CD4-positive, alpha-beta memory T cell (primary cell): Measurements from ENCODE around the gene MRPS12. TPM values are rescaled to one million over a fixed set of nuclear protein-coding genes. Genes with fewer than 3 reads are reported as not detected.
A peak's percentile ranks its signal among the peaks of the same experiment; 100 is the strongest.

Source experiments
- CTCF ChIA-PET: fragments of 350-600 bp; sonication (Branson Sonifier 250); formaldehyde crosslinking; loops from one replicate; lab custom pipeline; 2021; ENCODE audit warnings: inconsistent platforms; ENCODE audit not compliant: partially characterized antibody; lab: Charles Lee
- POLR2A ChIA-PET: fragments of 350-600 bp; sonication (Branson Sonifier 250); formaldehyde crosslinking; loops from one replicate; lab custom pipeline; 2021; ENCODE audit not compliant: partially characterized antibody; lab: Charles Lee
- DNase-seq, 5 donors: peaks; one replicate each; pipeline versions ENCODE4 v3.0.0 to v3.0.0-alpha.2; 2020 to 2022; ENCODE audit warnings: mixed read lengths in 1 of 5
- H3K27ac ChIP-seq: one replicate; pipeline ENCODE4 v1.7.0; 2013; ENCODE audit warnings: low read depth, low read length
- H3K27me3 ChIP-seq: 2 replicates; pipeline ENCODE4 v1.7.0; 2013; ENCODE audit warnings: mild to moderate bottlenecking, low read length, moderate library complexity; ENCODE audit not compliant: insufficient read depth
- H3K36me3 ChIP-seq: 2 replicates; pipeline ENCODE4 v1.7.0; 2013; ENCODE audit warnings: mild to moderate bottlenecking, low read length, moderate library complexity; ENCODE audit not compliant: insufficient read depth
- H3K4me1 ChIP-seq: 2 replicates; pipeline ENCODE4 v1.7.0; 2013; ENCODE audit warnings: mild to moderate bottlenecking, low read length, moderate library complexity; ENCODE audit not compliant: insufficient read depth
- H3K4me3 ChIP-seq, 2 donors: one replicate each; pipeline ENCODE4 v1.7.0; 2013; ENCODE audit warnings: low read length in 2 of 2, mild to moderate bottlenecking in 1 of 2
- H3K9me3 ChIP-seq, 2 donors: one replicate each; pipeline ENCODE4 v1.7.0; 2013; ENCODE audit warnings: low read length in 2 of 2, control low read depth in 1 of 2; ENCODE audit not compliant: control insufficient read depth in 1 of 2
- H3K27ac Mint-ChIP-seq, 7 donors: one replicate each; pipeline ENCODE4 v1.8.0; 2020 to 2021; ENCODE audit warnings: mixed read lengths in 7 of 7, mild to moderate bottlenecking in 6 of 7, inconsistent platforms in 3 of 7, moderate library complexity in 3 of 7
- H3K27me3 Mint-ChIP-seq, 2 donors: one replicate each; pipeline ENCODE4 v1.8.0; 2020 to 2021; ENCODE audit warnings: mixed read lengths in 2 of 2
- H3K36me3 Mint-ChIP-seq, 2 donors: one replicate each; pipeline ENCODE4 v1.8.0; 2020 to 2021; ENCODE audit warnings: mixed read lengths in 2 of 2, inconsistent platforms in 1 of 2, mild to moderate bottlenecking in 1 of 2
- H3K4me1 Mint-ChIP-seq, 4 donors: one replicate each; pipeline ENCODE4 v1.8.0; 2020 to 2021; ENCODE audit warnings: mixed read lengths in 4 of 4, mild to moderate bottlenecking in 1 of 4
- H3K4me3 Mint-ChIP-seq, 8 donors: one replicate each; pipeline ENCODE4 v1.8.0; 2020 to 2021; ENCODE audit warnings: mixed read lengths in 8 of 8, mild to moderate bottlenecking in 7 of 8, moderate library complexity in 6 of 8, inconsistent platforms in 3 of 8
- H3K9me3 Mint-ChIP-seq, 8 donors: one replicate each; pipeline ENCODE4 v1.8.0; 2020 to 2021; ENCODE audit warnings: mixed read lengths in 8 of 8, mild to moderate bottlenecking in 5 of 8, inconsistent platforms in 3 of 8, moderate library complexity in 1 of 8
- intact Hi-C: fragments of 100-400 bp; cut with micrococcal nuclease; formaldehyde crosslinking; loops from one replicate; pipeline ENCODE4 v1.15.1; 2023
- polyA plus RNA-seq, 2 donors: library from polyadenylated mRNA; unstranded; fragments of 300-500 nt; fragmentation: Illumina TruSeq; gene quantifications; one replicate each; pipeline ENCODE4 v1.2.3, GENCODE V29; 2021
- total RNA-seq, 2 experiments: library from RNA; stranded (reverse); gene quantifications; one replicate each; pipeline ENCODE4 v1.2.3, GENCODE V29; 2021

Gene MRPS12
- total and polyA plus RNA-seq, 4 experiments from 2014 or later = 25.2 to 118 (median 51.7) TPM

DNA sequence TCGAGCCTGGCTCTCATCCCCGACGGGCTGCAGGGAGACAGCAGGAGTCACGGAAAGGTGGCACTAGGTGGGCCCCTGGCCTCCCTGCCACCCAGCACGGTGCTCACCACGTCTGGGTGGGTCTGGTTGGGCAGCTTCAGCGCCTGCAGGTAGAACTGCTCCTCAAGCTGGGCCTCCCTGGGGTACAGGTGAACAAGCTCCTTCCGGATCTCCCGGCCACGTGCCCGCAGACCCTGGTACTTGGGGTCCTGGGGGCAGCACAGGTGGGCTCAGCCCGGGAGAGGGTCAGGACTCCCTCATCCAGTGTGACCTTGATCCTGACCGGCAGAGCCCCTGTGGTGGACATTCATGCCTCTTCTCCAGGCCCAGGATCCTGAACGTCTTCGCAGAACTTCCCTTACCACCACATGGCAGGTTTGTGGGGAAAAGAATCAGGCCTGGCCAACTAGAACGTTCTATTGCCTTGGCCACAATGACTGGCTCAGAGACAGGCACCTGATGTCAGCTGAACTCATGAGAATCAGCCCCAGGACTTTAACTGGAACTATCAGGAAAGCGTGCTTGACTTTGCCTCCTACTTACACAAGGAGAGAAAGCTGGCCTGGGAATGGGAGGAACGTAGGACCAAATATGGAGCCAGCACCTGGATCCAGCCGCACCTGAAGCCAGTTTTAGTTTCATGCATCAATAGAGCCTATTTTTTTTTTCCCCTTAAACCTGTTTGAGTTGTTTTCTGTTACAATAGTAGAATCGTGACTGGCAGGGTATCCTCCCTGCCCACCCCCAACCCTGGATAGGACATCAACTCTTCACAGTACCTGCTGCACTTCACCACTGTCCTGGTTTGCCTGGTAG lies 9.1 kb upstream of the MRPS12 start:
- peaks cover 9% of the 10 kb centered on the region for H3K36me3 ChIP-seq
- H3K4me3 ChIP-seq = no peak overlapping the region
- no peaks in the 10 kb centered on the region for H3K4me1 ChIP-seq
- peaks cover 12 to 23% of the 10 kb centered on the region in 2 donors for H3K36me3 Mint-ChIP-seq
- no peaks in the 10 kb centered on the region for H3K9me3 ChIP-seq
- CTCF ChIA-PET = no interaction called here
- no peaks in the 10 kb centered on the region for H3K9me3 Mint-ChIP-seq
- H3K27ac ChIP-seq = no peak overlapping the region
- no peaks in the 10 kb centered on the region for H3K27me3 ChIP-seq
- no peaks in the 10 kb centered on the region for H3K27me3 Mint-ChIP-seq
- POLR2A ChIA-PET = no interaction called here
- intact Hi-C loops = no loop called here
- H3K27ac Mint-ChIP-seq = no peak overlapping the region
- peaks cover 0 to 6% (median 0%) of the 10 kb centered on the region in 4 donors for H3K4me1 Mint-ChIP-seq
- DNase-seq = no peak
- no peak overlapping the region for H3K4me3 Mint-ChIP-seq

DNA sequence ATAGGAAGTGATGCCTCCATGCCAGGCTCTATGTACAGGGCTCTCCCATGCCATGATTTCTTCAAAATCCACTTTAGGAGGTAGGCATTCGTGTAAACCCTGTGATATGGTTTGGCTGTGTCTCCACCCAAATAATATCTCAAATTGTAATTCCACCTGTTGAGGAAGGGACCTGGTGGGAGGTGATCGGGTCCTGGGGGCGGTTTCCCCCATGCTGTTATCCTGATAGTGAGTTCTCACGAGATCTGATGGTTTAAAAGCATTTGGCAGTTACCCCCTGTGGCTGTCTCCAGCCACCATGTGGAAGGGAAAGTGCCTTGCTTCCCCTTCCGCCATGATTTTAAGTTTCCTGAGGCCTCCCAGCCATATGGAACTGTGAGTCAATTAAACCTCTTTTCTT lies 8.3 kb upstream of the MRPS12 start:
- no peak overlapping the region for H3K4me3 Mint-ChIP-seq
- Histone ChIP-seq H3K36me3 (peaks cover 9% of the 10 kb centered on the region), H3K4me1 (no peaks in the 10 kb centered on the region), H3K27me3 (no peaks in the 10 kb centered on the region), H3K9me3 (no peaks in the 10 kb centered on the region), H3K27ac (no peak overlapping the region), H3K4me3 (no peak overlapping the region)
- DNase-seq = no peak
- ChIA-PET CTCF (no interaction called here), POLR2A (no interaction called here)
- intact Hi-C loops = no loop called here
- no peaks in the 10 kb centered on the region for H3K9me3 Mint-ChIP-seq
- H3K4me1 Mint-ChIP-seq = peaks cover 0 to 6% (median 0%) of the 10 kb centered on the region in 4 donors
- H3K36me3 Mint-ChIP-seq = peaks cover 12 to 23% of the 10 kb centered on the region in 2 donors
- H3K27ac Mint-ChIP-seq = peak overlapping the region in 1 of 7 donors; percentile 47
- no peaks in the 10 kb centered on the region for H3K27me3 Mint-ChIP-seq

DNA sequence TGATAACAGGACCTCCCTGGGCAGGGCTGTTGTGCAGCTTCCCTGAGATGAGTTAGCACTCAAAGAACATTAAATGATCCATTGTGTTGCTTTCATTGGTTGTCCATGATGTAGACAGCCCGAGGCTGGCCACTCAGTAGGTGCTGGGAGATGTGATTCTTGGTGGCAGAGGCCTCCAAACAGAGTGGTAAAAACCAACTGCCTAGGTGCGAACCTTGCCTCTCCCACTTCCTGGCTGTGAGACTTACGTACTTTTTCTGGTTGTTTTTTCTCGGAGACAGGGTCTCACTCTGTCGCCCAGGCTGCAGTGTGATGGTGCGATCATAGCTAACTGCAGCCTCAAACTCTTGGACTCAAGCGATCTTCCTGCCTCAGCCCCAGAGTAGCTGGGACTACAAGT lies 6.4 kb upstream of the MRPS12 start:
- no peak overlapping the region for H3K4me3 Mint-ChIP-seq
- peaks cover 3 to 20% (median 12%) of the 10 kb centered on the region in 4 donors for H3K4me1 Mint-ChIP-seq
- H3K27ac Mint-ChIP-seq = peak overlapping the region in 2 of 7 donors; percentile 29 to 82
- H3K27me3 Mint-ChIP-seq = no peaks in the 10 kb centered on the region
- peaks cover 15 to 21% of the 10 kb centered on the region in 2 donors for H3K36me3 Mint-ChIP-seq
- no peaks in the 10 kb centered on the region for H3K9me3 ChIP-seq
- ChIA-PET POLR2A (interaction anchor here (1.0 kb wide), 1 partner anchor 24 kb away, joined by 3 read pairs; no protein-coding TSS in a partner anchor), CTCF (no interaction called here)
- peaks cover 14% of the 10 kb centered on the region for H3K4me1 ChIP-seq
- H3K36me3 ChIP-seq = peaks cover 9% of the 10 kb centered on the region
- H3K27ac ChIP-seq = no peak overlapping the region
- H3K27me3 ChIP-seq = no peaks in the 10 kb centered on the region
- H3K4me3 ChIP-seq = no peak overlapping the region
- intact Hi-C loops = no loop called here
- DNase-seq = peak in 1 of 5 donors; percentile 24
- no peaks in the 10 kb centered on the region for H3K9me3 Mint-ChIP-seq

DNA sequence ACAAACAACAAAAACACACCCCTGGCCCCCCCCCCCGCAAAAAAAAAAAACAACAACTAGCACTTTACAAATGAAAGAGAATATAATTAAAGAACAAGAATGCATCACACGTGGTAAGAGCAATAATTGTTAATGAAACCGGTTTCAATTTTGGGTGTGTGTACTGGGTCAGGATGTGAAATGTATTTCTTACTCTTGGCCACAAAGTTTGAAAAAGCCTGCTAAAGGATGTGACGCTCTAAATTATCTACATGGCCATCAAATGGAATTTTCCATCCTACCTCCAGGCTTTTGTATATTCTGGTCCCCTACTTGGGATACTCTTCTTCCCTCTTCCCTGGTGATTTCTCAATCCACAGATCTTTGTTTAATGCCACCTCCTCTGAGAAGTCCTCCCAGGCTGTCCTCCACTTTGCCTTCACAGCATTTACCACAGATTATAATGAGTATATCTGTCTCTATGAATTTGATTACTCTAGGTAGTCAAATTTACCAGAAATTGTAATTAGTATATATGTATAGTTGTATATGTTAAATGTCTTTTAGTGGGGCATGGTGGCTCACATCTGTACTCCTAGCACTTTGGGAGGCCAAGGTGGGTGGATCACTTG lies 2.2 kb upstream of the MRPS12 start:
- Mint-ChIP-seq H3K27ac (peak overlapping the region in 6 of 7 donors; percentile 22 to 99 (median 78)), H3K4me3 (peak overlapping the region in 4 of 8 donors; percentile 22 to 50 (median 34)), H3K4me1 (peaks cover 13 to 50% (median 35%) of the 10 kb centered on the region in 4 donors), H3K36me3 (peaks cover 20 to 26% of the 10 kb centered on the region in 2 donors), H3K27me3 (no peaks in the 10 kb centered on the region), H3K9me3 (peaks cover 0 to 5% (median 0%) of the 10 kb centered on the region in 8 donors)
- ChIA-PET POLR2A (no interaction called here), CTCF (interaction anchor here (1.1 to 4.3 kb wide), 12 partner anchors 27 to 554 kb away, joined by 6 to 47 read pairs (median 12); partner anchors contain the start of genes EIF3K, FAM98C, MAP4K1 and NFKBIB)
- no peak overlapping the region for H3K4me3 ChIP-seq
- H3K9me3 ChIP-seq = no peaks in the 10 kb centered on the region
- intact Hi-C loops = no loop called here
- H3K27ac ChIP-seq = no peak overlapping the region
- peaks cover 22% of the 10 kb centered on the region for H3K36me3 ChIP-seq
- no peaks in the 10 kb centered on the region for H3K27me3 ChIP-seq
- DNase-seq = no peak
- H3K4me1 ChIP-seq = peaks cover 40% of the 10 kb centered on the region

DNA sequence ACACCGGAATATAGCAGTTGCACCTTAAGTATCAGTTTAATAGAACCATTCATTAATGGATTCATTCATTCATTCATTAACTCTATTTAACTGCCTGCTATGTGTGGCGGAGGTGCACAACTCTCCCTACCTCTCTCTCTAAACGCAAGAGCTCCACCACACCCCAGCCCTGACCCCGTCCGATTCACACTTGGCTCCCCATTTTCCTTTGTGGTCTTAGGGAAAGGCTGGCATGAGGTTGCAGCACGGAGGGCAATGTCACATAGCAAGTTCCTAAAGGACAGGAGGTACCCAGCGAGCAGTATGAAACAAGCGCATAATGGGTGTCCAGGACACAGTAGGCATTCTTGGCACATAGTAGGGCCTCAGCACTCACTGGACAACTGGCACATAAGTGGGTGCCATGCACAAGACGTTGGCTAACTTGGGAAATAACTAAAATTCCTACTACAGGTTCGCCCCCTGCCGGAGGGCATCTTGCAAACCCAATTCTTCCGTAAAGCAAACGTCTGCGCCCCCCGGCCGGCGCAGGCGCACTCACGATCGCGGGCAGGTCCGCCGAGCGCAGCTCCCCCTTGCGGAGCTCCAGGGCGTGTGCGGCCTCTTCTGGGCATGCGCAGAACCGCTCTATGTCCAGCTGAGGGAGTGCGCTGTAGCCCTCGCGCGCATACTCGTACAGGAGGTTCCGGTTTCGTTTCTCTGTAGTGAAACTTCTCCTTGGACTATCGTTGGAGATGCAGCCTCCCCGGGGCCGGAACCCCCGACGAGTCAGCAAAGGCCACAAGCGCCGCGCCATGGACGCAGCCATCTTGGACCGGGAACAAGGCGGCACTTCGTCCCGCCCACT lies 592 bp upstream of the MRPS12 start, which contains the start of gene SARS2:
Gene SARS2, minus strand, starts transcription at position 835 of the 847 bp plus-strand sequence. Its CDS starts 27 bp downstream, at position 808.
- peaks cover 13 to 57% (median 32%) of the 10 kb centered on the region in 4 donors for H3K4me1 Mint-ChIP-seq
- CTCF ChIA-PET = interaction anchor here (0.7 to 4.3 kb wide), 46 partner anchors 10 to 556 kb away, joined by 3 to 47 read pairs (median 6); partner anchors contain the start of genes ACTN4, ECH1, EIF3K and FAM98C

DNA sequence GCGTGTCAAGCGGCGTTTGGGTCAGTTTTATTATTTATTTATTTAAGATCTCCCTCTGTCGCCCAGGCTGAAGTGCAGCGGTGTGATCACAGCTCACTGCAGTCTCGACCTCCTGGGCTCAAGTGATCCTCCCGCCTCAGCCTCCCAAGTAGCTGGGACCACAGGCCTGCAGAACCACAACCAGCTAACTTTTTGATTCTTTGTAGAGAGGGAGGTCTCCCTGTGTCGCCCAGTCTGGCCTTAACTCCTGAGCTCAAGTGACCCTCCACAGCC lies 713 bp downstream of the MRPS12 start:
- H3K4me1 Mint-ChIP-seq = peaks cover 13 to 57% (median 32%) of the 10 kb centered on the region in 4 donors
- no peaks in the 10 kb centered on the region for H3K27me3 ChIP-seq
- peaks cover 15% of the 10 kb centered on the region for H3K36me3 ChIP-seq
- peaks cover 40% of the 10 kb centered on the region for H3K4me1 ChIP-seq
- no peak for DNase-seq
- intact Hi-C loops = loop anchor here (1.0 to 5.0 kb wide), 2 partner anchors 18 to 1024 kb away; partner anchors contain the start of genes SIPA1L3 and WDR87
- ChIA-PET POLR2A (interaction anchor here (1.3 to 3.0 kb wide), 12 partner anchors 31 to 557 kb away, joined by 6 to 28 read pairs (median 12); partner anchors contain the start of genes EIF3K, FAM98C, NFKBIB and PSMD8), CTCF (interaction anchor here (0.9 to 4.3 kb wide), 9 partner anchors 9 to 531 kb away, joined by 3 to 47 read pairs (median 12); partner anchors contain the start of gene FAM98C)
- peaks cover 0 to 11% (median 4%) of the 10 kb centered on the region in 8 donors for H3K9me3 Mint-ChIP-seq
- no peaks in the 10 kb centered on the region for H3K9me3 ChIP-seq
- no peaks in the 10 kb centered on the region for H3K27me3 Mint-ChIP-seq
- H3K4me3 Mint-ChIP-seq = peak overlapping the region; percentile 94 to 99 (median 98)
- peak overlapping the region; percentile 98 to 100 (median 100) for H3K27ac Mint-ChIP-seq
- H3K4me3 ChIP-seq = peak overlapping the region; percentile 85 to 87
- peak overlapping the region; percentile 93 for H3K27ac ChIP-seq
- peaks cover 24 to 29% of the 10 kb centered on the region in 2 donors for H3K36me3 Mint-ChIP-seq

More for the DNA sequence above, 592 bp upstream of the MRPS12 start, which contains the start of gene SARS2:
- intact Hi-C loops = loop anchor here (1.0 to 5.0 kb wide), 10 partner anchors 31 to 1023 kb away; partner anchors contain the start of genes FAM98C, NFKBIB, SIPA1L3 and SIRT2
- peaks cover 40% of the 10 kb centered on the region for H3K4me1 ChIP-seq
- POLR2A ChIA-PET = interaction anchor here (0.7 to 3.0 kb wide), 22 partner anchors 30 to 594 kb away, joined by 3 to 28 read pairs (median 8); partner anchors contain the start of genes CAPN12, ECH1, EIF3K and FAM98C
- DNase-seq = peak; percentile 92 to 99 (median 97)
- Mint-ChIP-seq H3K9me3 (peaks cover 0 to 6% (median 2%) of the 10 kb centered on the region in 8 donors), H3K27me3 (no peaks in the 10 kb centered on the region), H3K27ac (peak within 1 kb of the TSS; percentile 98 to 100 (median 100)), H3K36me3 (peaks cover 21 to 24% of the 10 kb centered on the region in 2 donors), H3K4me3 (peak within 1 kb of the TSS; percentile 94 to 99 (median 98))
- no peaks in the 10 kb centered on the region for H3K27me3 ChIP-seq
- H3K4me3 ChIP-seq = peak within 1 kb of the TSS; percentile 85 to 87
- H3K36me3 ChIP-seq = peaks cover 19% of the 10 kb centered on the region
- no peaks in the 10 kb centered on the region for H3K9me3 ChIP-seq
- peak within 1 kb of the TSS; percentile 93 for H3K27ac ChIP-seq
